Measurements from ENCODE around the gene EPS15.
"Not testable (repeated sequence)": the region's sequence is repeated elsewhere in the genome, so short reads cannot be mapped to it uniquely, and the experiment has no call there.

EPS15 gene

GRCh38 chr1:51482881-51483280 lies 36.2 kb downstream of the EPS15 start:
- H4K20me1 ChIP-seq = peaks cover 59% of the 10 kb centered on the region
- no peak overlapping the region for H3K4me3 ChIP-seq
- no peak for TF ChIP-seq Cebpa-rat (IDR thresholded peaks at IDR 0.05)
- H3K4me1 ChIP-seq = peaks cover 15% of the 10 kb centered on the region
- H3K36me3 ChIP-seq = peaks cover 38% of the 10 kb centered on the region
- no peak overlapping the region for H3K27ac ChIP-seq
- H3K9me3 ChIP-seq = peaks cover 22% of the 10 kb centered on the region
- H3K9ac ChIP-seq = no peak overlapping the region
- H3K27me3 ChIP-seq = no peaks in the 10 kb centered on the region
- no peak overlapping the region for H3K4me2 ChIP-seq

GRCh38 chr1:51474832-51475620 lies 44.0 kb downstream of the EPS15 start:
- H3K4me3 ChIP-seq, H3K4me1 ChIP-seq, H3K27me3 ChIP-seq, H3K27ac ChIP-seq, H3K4me2 ChIP-seq, H3K9ac ChIP-seq, H4K20me1 ChIP-seq: not testable (repeated sequence)
- Histone ChIP-seq H3K9me3 (peaks cover 17% of the 10 kb centered on the region), H3K36me3 (peaks cover 40% of the 10 kb centered on the region)

GRCh38 chr1:51473331-51474115 lies 45.5 kb downstream of the EPS15 start:
- H3K27me3 ChIP-seq = no peaks in the 10 kb centered on the region
- peaks cover 32% of the 10 kb centered on the region for H3K36me3 ChIP-seq
- no peak for TF ChIP-seq Cebpa-rat (IDR thresholded peaks at IDR 0.05)
- no peak overlapping the region for H3K4me2 ChIP-seq
- no peak overlapping the region for H3K4me3 ChIP-seq
- peaks cover 6% of the 10 kb centered on the region for H4K20me1 ChIP-seq
- 0 out of 2 replicates have a peak, but pooled peaks cover 2% of the 10 kb centered on the region for H3K9me3 ChIP-seq
- H3K4me1 ChIP-seq = no peaks in the 10 kb centered on the region
- no peak overlapping the region for H3K9ac ChIP-seq
- no peak overlapping the region for H3K27ac ChIP-seq

- no peaks in the 10 kb centered on the region for H3K27me3 ChIP-seq
- H3K36me3 ChIP-seq = peaks cover 43% of the 10 kb centered on the region
- no peak overlapping the region for H3K27ac ChIP-seq
- 0 out of 2 replicates have a peak, but pooled peaks cover 2% of the 10 kb centered on the region for H3K9me3 ChIP-seq
- peaks cover 6% of the 10 kb centered on the region for H4K20me1 ChIP-seq
- no peak for TF ChIP-seq Cebpa-rat (IDR thresholded peaks at IDR 0.05)
- no peaks in the 10 kb centered on the region for H3K4me1 ChIP-seq
- H3K4me2 ChIP-seq = no peak overlapping the region
- H3K9ac ChIP-seq = no peak overlapping the region
- no peak overlapping the region for H3K4me3 ChIP-seq
These were observed 46.7 kb downstream of the EPS15 start for GRCh38 chr1:51472359-51472758.

GRCh38 chr1:51469518-51469917 lies 49.5 kb downstream of the EPS15 start:
- H3K9me3 ChIP-seq = no peaks in the 10 kb centered on the region
- H3K4me3 ChIP-seq = no peak overlapping the region
- H3K27me3 ChIP-seq = no peaks in the 10 kb centered on the region
- TF ChIP-seq Cebpa-rat (IDR thresholded peaks at IDR 0.05) = no peak
- peaks cover 6% of the 10 kb centered on the region for H4K20me1 ChIP-seq
- H3K4me1 ChIP-seq = no peaks in the 10 kb centered on the region
- no peak overlapping the region for H3K27ac ChIP-seq
- no peak overlapping the region for H3K9ac ChIP-seq
- H3K36me3 ChIP-seq = peaks cover 54% of the 10 kb centered on the region
- H3K4me2 ChIP-seq = no peak overlapping the region

GRCh38 chr1:51464828-51465227 lies 54.2 kb downstream of the EPS15 start:
- Histone ChIP-seq H3K27me3 (no peaks in the 10 kb centered on the region), H3K4me1 (no peaks in the 10 kb centered on the region), H3K9me3 (no peaks in the 10 kb centered on the region), H3K27ac (no peak overlapping the region), H3K4me3 (no peak overlapping the region), H4K20me1 (no peaks in the 10 kb centered on the region), H3K36me3 (peaks cover 61% of the 10 kb centered on the region), H3K4me2 (no peak overlapping the region), H3K9ac (no peak overlapping the region)
- no peak for TF ChIP-seq Cebpa-rat (IDR thresholded peaks at IDR 0.05)

- Histone ChIP-seq H3K4me1 (no peaks in the 10 kb centered on the region), H3K27ac (no peak overlapping the region), H3K4me2 (no peak overlapping the region), H3K36me3 (peaks cover 65% of the 10 kb centered on the region), H3K9me3 (no peaks in the 10 kb centered on the region), H3K27me3 (no peaks in the 10 kb centered on the region), H3K4me3 (no peak overlapping the region), H4K20me1 (no peaks in the 10 kb centered on the region), H3K9ac (no peak overlapping the region)
- peak; percentile 25; the same call in 1 of the 2 replicates for TF ChIP-seq Cebpa-rat (IDR thresholded peaks at IDR 0.05)
These were observed 55.5 kb downstream of the EPS15 start for GRCh38 chr1:51463561-51463960.

- not testable (repeated sequence) for H3K27ac ChIP-seq, H3K9ac ChIP-seq, H4K20me1 ChIP-seq, H3K4me2 ChIP-seq, H3K9me3 ChIP-seq, H3K4me1 ChIP-seq, H3K27me3 ChIP-seq, H3K4me3 ChIP-seq
- peaks cover 59% of the 10 kb centered on the region for H3K36me3 ChIP-seq
These were observed 56.8 kb downstream of the EPS15 start for GRCh38 chr1:51462289-51462688.

- Histone ChIP-seq H3K4me1 (no peaks in the 10 kb centered on the region), H3K9me3 (no peaks in the 10 kb centered on the region), H3K4me3 (no peak overlapping the region), H3K27ac (no peak overlapping the region), H3K4me2 (no peak overlapping the region), H3K36me3 (peaks cover 33% of the 10 kb centered on the region), H3K9ac (no peak overlapping the region), H4K20me1 (no peaks in the 10 kb centered on the region), H3K27me3 (no peaks in the 10 kb centered on the region)
- TF ChIP-seq Cebpa-rat (IDR thresholded peaks at IDR 0.05) = no peak
These were observed 64.5 kb downstream of the EPS15 start for GRCh38 chr1:51454554-51454953.

GRCh38 chr1:51453010-51453409 lies 66.1 kb downstream of the EPS15 start:
- Histone ChIP-seq H3K4me3 (no peak overlapping the region), H3K9me3 (no peaks in the 10 kb centered on the region), H3K27me3 (no peaks in the 10 kb centered on the region), H3K4me1 (no peaks in the 10 kb centered on the region), H3K9ac (no peak overlapping the region), H3K27ac (no peak overlapping the region), H4K20me1 (no peaks in the 10 kb centered on the region), H3K36me3 (peaks cover 24% of the 10 kb centered on the region), H3K4me2 (no peak overlapping the region)
- no peak for TF ChIP-seq Cebpa-rat (IDR thresholded peaks at IDR 0.05)

GRCh38 chr1:51448844-51449454 lies 70.1 kb downstream of the EPS15 start:
- not testable (repeated sequence) for H3K4me1 ChIP-seq, H3K4me2 ChIP-seq, H3K9ac ChIP-seq, H3K9me3 ChIP-seq, H3K27me3 ChIP-seq, H3K27ac ChIP-seq, H3K4me3 ChIP-seq, H4K20me1 ChIP-seq
- peaks cover 38% of the 10 kb centered on the region for H3K36me3 ChIP-seq
